HG02970 (cell line): ENCODE results near the gene JAM3.
"Not testable (repeated sequence)": the region's sequence is repeated elsewhere in the genome, so short reads cannot be mapped to it uniquely, and the experiment has no call there.

Experiments
- ATAC-seq: cut with Tn5 transposase; IDR thresholded peaks from one replicate; pipeline ENCODE4 v1.9.1; 2021; ENCODE audit warnings: mild to moderate bottlenecking, moderate library complexity, moderate number of reproducible peaks; ENCODE audit not compliant: unreplicated experiment, low FRiP score

Gene JAM3

GRCh38 chr11:134170919-134171281 lies 102.0 kb downstream of the JAM3 start:
- ATAC-seq: no peak

- ATAC-seq: no peak
These were observed 103.1 kb downstream of the JAM3 start for GRCh38 chr11:134171951-134172350.

- ATAC-seq: no peak
These were observed 104.4 kb downstream of the JAM3 start for GRCh38 chr11:134173296-134173695.

GRCh38 chr11:134176284-134176683 lies 107.4 kb downstream of the JAM3 start:
- no peak for ATAC-seq

DNA sequence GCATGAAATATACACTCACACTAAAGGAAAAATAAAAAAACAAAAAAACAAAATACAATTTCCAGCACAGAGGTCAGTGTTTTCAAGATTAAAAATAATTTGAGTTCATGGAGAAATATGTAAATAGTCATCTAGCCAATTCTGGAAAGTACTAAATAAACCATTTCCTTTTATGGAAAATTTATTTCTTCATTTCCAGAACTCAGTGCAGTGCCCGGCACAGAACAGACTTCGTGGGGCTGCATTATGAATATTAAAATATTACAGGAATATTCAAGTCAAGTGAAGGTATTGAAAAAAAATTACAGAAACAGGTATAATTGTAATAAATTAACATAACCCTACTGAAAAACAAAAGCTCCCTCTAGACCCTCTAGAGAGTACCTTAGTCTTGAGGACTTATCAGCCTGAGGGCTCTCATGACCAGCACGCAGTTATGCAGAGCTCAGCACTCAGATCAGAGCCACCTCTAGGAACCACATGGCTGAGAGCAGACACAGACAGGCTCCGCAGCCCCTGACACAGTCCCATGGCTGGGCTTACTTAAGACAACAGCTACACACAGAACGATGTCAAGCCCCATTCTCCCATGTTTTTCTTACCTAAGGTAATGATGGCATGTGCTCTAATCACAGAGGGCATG lies 109.3 kb downstream of the JAM3 start:
- ATAC-seq: no peak

DNA sequence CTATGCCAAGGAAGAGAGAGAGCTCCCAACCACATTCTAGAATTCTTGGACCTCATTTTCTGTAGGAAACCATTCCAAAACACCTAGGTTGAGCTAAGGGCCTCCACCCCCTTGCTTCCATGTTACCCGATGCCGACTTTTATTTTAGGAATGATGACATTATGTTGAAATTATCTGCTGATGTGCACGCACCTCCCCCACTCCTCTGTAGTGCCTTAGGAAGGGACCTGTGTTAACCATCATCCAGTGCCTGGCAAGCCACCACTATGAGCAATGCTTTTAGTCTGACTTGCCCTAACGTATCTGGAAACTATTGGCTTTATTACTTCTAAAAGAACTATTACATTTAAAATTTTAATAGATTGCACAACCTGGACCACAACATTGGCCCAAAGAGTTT lies 112.8 kb downstream of the JAM3 start:
- ATAC-seq: no peak

GRCh38 chr11:134188092-134188491 lies 119.2 kb downstream of the JAM3 start:
- ATAC-seq: not testable (repeated sequence)

- ATAC-seq: no peak
These were observed 127.9 kb downstream of the JAM3 start for GRCh38 chr11:134196756-134197155.

- ATAC-seq: no peak
These were observed 130.7 kb downstream of the JAM3 start for GRCh38 chr11:134199531-134199930.

- no peak for ATAC-seq
These were observed 131.8 kb downstream of the JAM3 start for GRCh38 chr11:134200688-134201087.
